Esophagus squamous epithelium (tissue), 4 donors: ENCODE measurements around the gene IQGAP2.

Experiments
- CTCF ChIP-seq, 6 experiments: fragments of 450-650 bp in 4 of 6; fragments of 200-600 bp in 2 of 6; sonication (generic) in 2 of 6; IDR thresholded peaks; one replicate each; pipeline ENCODE4 v1.5.1; 2016 to 2019; ENCODE audit warnings: antibody characterized with exemption in 6 of 6, mild to moderate bottlenecking in 4 of 6, moderate library complexity in 4 of 6
- POLR2A ChIP-seq, 4 donors: fragments of 450-650 bp; IDR thresholded peaks; one replicate each; pipeline ENCODE4 v1.6.1; 2017; ENCODE audit warnings: antibody characterized with exemption in 4 of 4, mild to moderate bottlenecking in 4 of 4, moderate library complexity in 3 of 4

DNA sequence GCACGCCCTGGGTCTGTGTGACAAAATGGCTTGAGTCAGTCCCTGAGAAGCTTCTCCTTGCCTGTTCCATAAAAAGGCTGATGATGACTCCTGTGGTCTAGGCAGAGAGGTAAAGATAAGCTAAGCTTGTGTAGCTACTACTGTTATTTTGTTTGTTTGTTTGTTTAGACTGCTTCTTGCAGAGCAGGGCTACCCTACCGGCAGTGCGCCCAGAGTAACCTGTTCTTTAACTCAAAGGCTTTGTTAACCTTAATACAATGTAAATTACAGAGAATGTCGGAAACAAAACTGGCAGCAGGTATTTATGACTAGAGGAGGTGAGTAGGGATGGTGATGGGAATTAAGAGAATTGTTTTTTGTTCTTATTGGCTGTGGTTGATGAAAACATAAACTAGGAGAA lies 132.5 kb downstream of the IQGAP2 start:
- no peak for TF ChIP-seq CTCF (IDR thresholded peaks at IDR 0.05)
- TF ChIP-seq POLR2A (IDR thresholded peaks at IDR 0.05), result no peak
